Thyroid gland (tissue), 4 donors: ENCODE results near the gene ANKRD6. TPM values are rescaled to one million over a fixed set of nuclear protein-coding genes. Genes with fewer than 3 reads are reported as not detected.
"Not testable (repeated sequence)": the region's sequence is repeated elsewhere in the genome, so short reads cannot be mapped to it uniquely, and the experiment has no call there.

Source experiments
- DNase-seq, 2 donors: peaks; one replicate each; pipeline ENCODE4 v3.0.0-alpha.2; 2019
- H3K27ac ChIP-seq, 3 donors: fragments of 200-600 bp; sonication (generic); 1 replicate in 2 of 3; 2 replicates in 1 of 3; pipeline ENCODE4 v1.5.1; 2016 to 2019; ENCODE audit warnings: mild to moderate bottlenecking in 1 of 3, moderate library complexity in 1 of 3
- H3K27me3 ChIP-seq: fragments of 200-600 bp; sonication (generic); one replicate; pipeline ENCODE4 v1.5.1; 2019
- H3K36me3 ChIP-seq, 2 donors: fragments of 200-600 bp; sonication (generic); one replicate each; pipeline ENCODE4 v1.5.1; 2016 to 2019
- H3K4me1 ChIP-seq, 2 donors: fragments of 200-600 bp; sonication (generic); one replicate each; pipeline ENCODE4 v1.5.1; 2017 to 2019
- H3K4me3 ChIP-seq, 3 donors: fragments of 200-600 bp; sonication (generic); replicated peaks in 1 of 3; 1 replicate in 2 of 3; 2 replicates in 1 of 3; pipeline ENCODE4 v1.5.1; 2016; ENCODE audit warnings: mild to moderate bottlenecking in 1 of 3
- H3K9me3 ChIP-seq: fragments of 200-600 bp; sonication (generic); one replicate; pipeline ENCODE4 v1.5.1; 2017
- POLR2A ChIP-seq, 2 donors: fragments of 450-650 bp; IDR thresholded peaks; one replicate each; pipeline ENCODE4 v1.6.1; 2017; ENCODE audit warnings: antibody characterized with exemption in 2 of 2, mild to moderate bottlenecking in 2 of 2, moderate library complexity in 1 of 2
- whole genome bisulfite sequencing, 2 donors: methylation state at CpG; one replicate each; pipeline ENCODE4 v1.1.5; 2017; 5-methylcytosine and 5-hydroxymethylcytosine counted together
- intact Hi-C: fragments of 100-400 bp; cut with DNase I; formaldehyde crosslinking; loops from one replicate; pipeline ENCODE4 v1.15.1; 2023
- total RNA-seq, 4 donors: library from RNA; depleted of rRNA; stranded (reverse); fragments of >200 nt; gene quantifications; one replicate each; pipeline ENCODE4 v1.2.3, GENCODE V29; 2016
- TF ChIP-seq, protein P1 (sequence below), 6 experiments: fragments of 200-600 bp in 3 of 6; fragments of 450-650 bp in 3 of 6; sonication (generic) in 3 of 6; IDR thresholded peaks; one replicate each; pipeline ENCODE4 v1.5.1; 2016 to 2019; ENCODE audit warnings: antibody characterized with exemption in 6 of 6, mild to moderate bottlenecking in 2 of 6, inconsistent platforms in 1 of 6, moderate library complexity in 1 of 6

ANKRD6 gene
- total RNA-seq, 4 donors from 2014 or later = 18.2 to 50.6 (median 20.6) TPM

DNA sequence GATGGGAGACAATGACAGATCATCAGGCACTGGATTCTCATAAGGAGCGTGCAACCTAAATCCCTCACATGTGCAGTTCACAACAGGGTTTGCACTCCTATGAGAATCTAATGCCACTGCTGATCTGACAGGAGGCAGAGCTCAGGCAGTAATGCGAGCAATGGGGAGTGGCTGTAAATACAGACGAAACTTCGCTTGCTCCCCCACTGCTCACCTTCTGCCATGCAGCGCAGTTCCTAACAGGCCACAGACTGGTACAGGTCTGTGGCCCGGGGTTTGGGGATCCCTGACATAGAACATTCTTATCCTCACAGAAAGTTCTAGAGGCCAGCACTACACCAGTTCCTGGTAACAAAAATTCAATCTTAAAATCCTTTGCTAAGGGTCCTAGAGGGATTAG, 44.1 kb upstream of the ANKRD6 start:
- TF ChIP-seq POLR2A (IDR thresholded peaks at IDR 0.05) = no peak
- TF ChIP-seq, protein P1, sequence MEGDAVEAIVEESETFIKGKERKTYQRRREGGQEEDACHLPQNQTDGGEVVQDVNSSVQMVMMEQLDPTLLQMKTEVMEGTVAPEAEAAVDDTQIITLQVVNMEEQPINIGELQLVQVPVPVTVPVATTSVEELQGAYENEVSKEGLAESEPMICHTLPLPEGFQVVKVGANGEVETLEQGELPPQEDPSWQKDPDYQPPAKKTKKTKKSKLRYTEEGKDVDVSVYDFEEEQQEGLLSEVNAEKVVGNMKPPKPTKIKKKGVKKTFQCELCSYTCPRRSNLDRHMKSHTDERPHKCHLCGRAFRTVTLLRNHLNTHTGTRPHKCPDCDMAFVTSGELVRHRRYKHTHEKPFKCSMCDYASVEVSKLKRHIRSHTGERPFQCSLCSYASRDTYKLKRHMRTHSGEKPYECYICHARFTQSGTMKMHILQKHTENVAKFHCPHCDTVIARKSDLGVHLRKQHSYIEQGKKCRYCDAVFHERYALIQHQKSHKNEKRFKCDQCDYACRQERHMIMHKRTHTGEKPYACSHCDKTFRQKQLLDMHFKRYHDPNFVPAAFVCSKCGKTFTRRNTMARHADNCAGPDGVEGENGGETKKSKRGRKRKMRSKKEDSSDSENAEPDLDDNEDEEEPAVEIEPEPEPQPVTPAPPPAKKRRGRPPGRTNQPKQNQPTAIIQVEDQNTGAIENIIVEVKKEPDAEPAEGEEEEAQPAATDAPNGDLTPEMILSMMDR (IDR thresholded peaks at IDR 0.05) = no peak
- Histone ChIP-seq H3K4me3 (no peak overlapping the region), H3K27me3 (no peaks in the 10 kb centered on the region), H3K27ac (no peak overlapping the region), H3K36me3 (no peaks in the 10 kb centered on the region), H3K9me3 (no peaks in the 10 kb centered on the region), H3K4me1 (peaks cover 11 to 18% of the 10 kb centered on the region in 2 donors)
- DNase-seq = no peak
- 93 to 99% methylated on average over 6 of the region's 6 CpGs for WGBS, 2 donors
- intact Hi-C loops = no loop called here

DNA sequence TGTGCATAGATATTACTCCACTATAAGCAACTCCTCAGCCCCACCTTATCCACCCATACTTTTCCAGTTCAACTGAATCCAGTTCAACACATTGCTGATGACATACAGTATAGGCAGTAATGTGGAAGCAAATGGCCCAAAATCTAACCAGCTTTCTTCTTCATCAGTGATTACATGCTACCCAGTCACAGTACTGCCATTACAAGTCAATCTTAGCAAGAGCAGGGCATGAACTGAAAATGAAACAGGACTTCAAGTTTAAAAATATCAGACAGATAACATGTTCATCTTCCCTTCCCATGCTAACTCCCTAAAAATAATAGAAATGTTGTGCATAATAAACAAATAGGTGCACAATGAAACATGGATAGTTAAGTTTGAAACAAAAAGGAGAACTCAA, 40.1 kb upstream of the ANKRD6 start:
- intact Hi-C loops = no loop called here
- no peak for TF ChIP-seq POLR2A (IDR thresholded peaks at IDR 0.05)
- TF ChIP-seq, protein P1 (IDR thresholded peaks at IDR 0.05) = no peak
- no peak overlapping the region for H3K27ac ChIP-seq
- H3K4me1 ChIP-seq = no peaks in the 10 kb centered on the region
- no peak overlapping the region for H3K4me3 ChIP-seq
- no peak for DNase-seq
- no peaks in the 10 kb centered on the region for H3K36me3 ChIP-seq
- H3K9me3 ChIP-seq = no peaks in the 10 kb centered on the region
- no peaks in the 10 kb centered on the region for H3K27me3 ChIP-seq

DNA sequence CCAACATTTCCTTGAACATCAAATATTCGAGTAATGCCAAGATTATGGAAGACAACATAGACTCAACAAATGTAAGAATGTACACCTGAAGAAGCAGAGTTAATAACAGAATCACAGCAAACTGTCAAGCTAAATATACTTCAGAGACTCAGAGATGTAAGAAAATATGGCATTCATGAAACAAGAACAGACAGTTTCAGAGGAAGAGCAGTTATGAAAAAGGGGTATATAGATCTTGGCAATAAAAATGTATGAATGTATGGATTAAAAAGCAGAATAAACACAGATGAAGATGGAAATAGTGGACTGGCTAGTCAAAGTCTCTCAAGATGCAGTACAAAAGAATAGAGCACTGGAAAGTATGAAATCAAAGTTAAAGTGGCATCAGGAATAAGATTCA, 39.3 kb upstream of the ANKRD6 start:
- no peak for TF ChIP-seq POLR2A (IDR thresholded peaks at IDR 0.05)
- TF ChIP-seq, protein P1 (IDR thresholded peaks at IDR 0.05) = no peak
- no peaks in the 10 kb centered on the region for H3K9me3 ChIP-seq
- no peaks in the 10 kb centered on the region for H3K27me3 ChIP-seq
- H3K27ac ChIP-seq = no peak overlapping the region
- H3K36me3 ChIP-seq = no peaks in the 10 kb centered on the region
- no peak for DNase-seq
- WGBS, 2 donors = 90 to 98% methylated on average over 1 of the region's 1 CpG
- no peaks in the 10 kb centered on the region for H3K4me1 ChIP-seq
- intact Hi-C loops = no loop called here
- H3K4me3 ChIP-seq = no peak overlapping the region

DNA sequence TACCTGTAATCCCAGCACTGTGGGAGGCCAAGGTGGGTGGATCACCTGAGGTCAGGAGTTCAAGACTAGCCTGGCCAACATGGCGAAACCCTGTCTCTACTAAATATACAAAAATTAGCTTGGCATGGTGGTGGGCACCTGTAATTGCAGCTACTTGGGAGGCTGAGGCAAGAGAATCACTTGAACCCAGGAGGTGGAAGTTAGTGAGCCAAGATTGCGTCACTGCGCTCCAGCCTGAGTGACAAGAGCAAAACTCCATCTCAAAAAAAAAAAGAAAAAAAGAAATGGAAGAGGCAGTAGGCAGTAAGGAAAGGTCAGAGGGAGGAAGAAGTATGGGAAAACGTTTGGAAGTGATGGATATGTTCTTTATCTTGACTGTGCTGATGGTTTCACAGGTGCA, 35.1 kb upstream of the ANKRD6 start:
- 91 to 92% methylated on average over 4 of the region's 4 CpGs for WGBS, 2 donors
- intact Hi-C loops = not testable (repeated sequence)

DNA sequence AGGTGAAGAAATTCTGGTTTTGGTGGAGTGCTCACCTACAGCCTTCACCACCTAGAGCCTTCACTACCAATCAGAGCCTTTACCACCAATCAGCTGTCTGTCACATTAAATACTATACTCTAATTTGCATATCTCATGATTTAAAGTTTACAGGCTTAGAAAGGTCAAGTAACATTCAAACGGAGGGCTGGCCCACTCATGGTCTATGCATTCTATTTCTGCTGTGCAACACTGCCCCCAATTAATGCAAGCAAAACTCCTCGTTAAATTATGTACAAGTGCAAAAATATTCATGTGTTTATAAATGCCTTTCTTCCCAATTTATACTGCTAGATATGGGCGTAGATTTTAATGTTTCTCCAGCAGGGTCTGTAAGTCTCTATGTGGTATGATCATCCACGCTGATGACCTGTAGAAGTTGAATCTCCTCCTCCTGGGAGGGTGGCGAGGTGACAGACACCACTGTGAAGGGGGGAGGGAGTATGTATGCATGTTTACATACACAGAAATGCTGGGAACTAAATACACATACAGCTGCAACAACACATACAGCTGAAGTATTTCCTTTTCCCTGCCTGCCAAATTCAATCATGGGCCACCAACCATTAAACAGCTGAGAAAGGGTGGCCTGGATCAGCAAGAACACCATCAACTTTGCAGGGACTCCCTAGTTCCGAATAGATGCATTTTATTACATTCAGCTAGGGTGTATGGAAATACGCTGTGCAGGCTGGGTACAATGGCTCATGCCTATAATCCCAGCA, 34.0 kb upstream of the ANKRD6 start:
- WGBS, 2 donors = 93 to 94% methylated on average over 7 of the region's 7 CpGs
- intact Hi-C loops = no loop called here

More for the DNA sequence above, 35.1 kb upstream of the ANKRD6 start:
- H3K4me1 ChIP-seq, H3K9me3 ChIP-seq, DNase-seq, H3K27me3 ChIP-seq, H3K4me3 ChIP-seq, H3K27ac ChIP-seq, H3K36me3 ChIP-seq: not testable (repeated sequence)

More for the DNA sequence above, 34.0 kb upstream of the ANKRD6 start:
- Histone ChIP-seq H3K27ac (no peak overlapping the region), H3K4me3 (no peak overlapping the region), H3K4me1 (peaks cover 0 to 8% of the 10 kb centered on the region in 2 donors), H3K36me3 (no peaks in the 10 kb centered on the region), H3K9me3 (no peaks in the 10 kb centered on the region), H3K27me3 (no peaks in the 10 kb centered on the region)
- TF ChIP-seq POLR2A (IDR thresholded peaks at IDR 0.05) = no peak
- TF ChIP-seq, protein P1 (IDR thresholded peaks at IDR 0.05) = no peak
- no peak for DNase-seq
